ENCODE data around the gene SH3RF3. TPM values are rescaled to one million over a fixed set of nuclear protein-coding genes. Genes with fewer than 3 reads are reported as not detected.

SH3RF3 gene
- total and polyA plus RNA-seq, 9 of the 15 experiments (the other 6 are each of a cell fraction or from before 2014, with no cell fraction given) = 0.02 TPM; not detected in 8

DNA sequence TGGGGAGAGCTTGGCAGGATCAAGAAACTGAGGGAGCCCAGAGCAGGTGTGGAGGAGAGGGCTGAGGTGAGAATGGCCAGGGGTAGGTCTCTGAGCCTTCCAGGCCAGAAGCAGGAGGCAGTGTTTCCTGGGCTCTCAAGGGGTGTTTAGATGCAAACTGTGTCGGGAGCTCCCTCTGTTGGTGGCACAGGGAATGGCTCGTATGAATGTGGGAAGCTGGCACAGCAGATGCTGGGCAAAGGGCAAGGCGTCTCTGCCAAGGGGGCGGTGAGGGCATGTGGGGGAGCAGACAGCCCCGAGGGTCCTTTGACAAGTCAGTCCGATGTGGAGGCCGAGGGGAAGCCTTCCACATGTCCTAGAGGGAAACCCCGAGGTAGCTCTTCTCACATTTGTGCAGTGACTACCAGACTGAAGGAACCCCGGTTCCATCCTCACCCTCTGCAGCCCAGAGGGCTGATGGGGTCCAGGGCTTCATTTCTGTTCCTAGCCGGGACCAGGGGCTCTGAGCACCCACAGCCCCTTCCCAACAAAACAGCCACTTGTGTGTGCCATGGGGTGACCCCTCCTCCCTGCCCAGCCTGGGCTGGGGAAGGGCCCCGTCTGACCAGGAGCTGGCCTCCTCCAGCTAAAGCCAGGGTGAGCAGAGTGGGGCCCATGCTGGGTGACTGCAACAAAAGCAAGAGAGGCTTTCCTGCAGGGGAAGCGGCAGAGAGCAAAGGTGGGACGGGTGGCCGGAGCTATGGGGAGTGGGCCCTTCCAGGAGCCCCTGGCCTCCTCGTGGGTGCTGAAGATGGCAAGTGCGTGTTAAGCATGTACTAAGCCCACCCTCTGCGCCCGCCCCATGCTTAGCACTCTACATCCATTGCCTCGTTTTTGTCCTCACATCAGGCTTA, 381.4 kb downstream of the SH3RF3 start (continued):
- TF ChIP-seq MYNN (IDR thresholded peaks at IDR 0.05) (peak; percentile 31; the same call in 1 of the 2 replicates), MYNN (CRISPR knock-in tag; IDR thresholded peaks at IDR 0.05) (no peak), ZFX (CRISPR knock-in tag; IDR thresholded peaks at IDR 0.05) (no peak), SMC3 (conservative IDR thresholded peaks at IDR 0.05; ENCODE audit: insufficient read depth, low read depth, low read length) (peak; percentile 71), TOE1 (IDR thresholded peaks at IDR 0.05; ENCODE audit: borderline replicate concordance) (no peak), TOE1 (CRISPR knock-in tag; IDR thresholded peaks at IDR 0.05; ENCODE audit: borderline replicate concordance, low read depth) (no peak), RBM14 (IDR thresholded peaks at IDR 0.05; ENCODE audit: borderline replicate concordance, insufficient read depth, low read depth, low read length) (no peak), ARID2 (IDR thresholded peaks at IDR 0.05) (0 out of 2 replicates have a peak, but pooled peaks have one; percentile 23), NEUROD1 (IDR thresholded peaks at IDR 0.05; ENCODE audit: borderline replicate concordance, low read depth, low read length, partially characterized antibody) (no peak), NONO (IDR thresholded peaks at IDR 0.05; ENCODE audit: low read depth in 2 of 2, low read length in 1 of 2) (no peak)
- TF ChIP-seq, protein P1, sequence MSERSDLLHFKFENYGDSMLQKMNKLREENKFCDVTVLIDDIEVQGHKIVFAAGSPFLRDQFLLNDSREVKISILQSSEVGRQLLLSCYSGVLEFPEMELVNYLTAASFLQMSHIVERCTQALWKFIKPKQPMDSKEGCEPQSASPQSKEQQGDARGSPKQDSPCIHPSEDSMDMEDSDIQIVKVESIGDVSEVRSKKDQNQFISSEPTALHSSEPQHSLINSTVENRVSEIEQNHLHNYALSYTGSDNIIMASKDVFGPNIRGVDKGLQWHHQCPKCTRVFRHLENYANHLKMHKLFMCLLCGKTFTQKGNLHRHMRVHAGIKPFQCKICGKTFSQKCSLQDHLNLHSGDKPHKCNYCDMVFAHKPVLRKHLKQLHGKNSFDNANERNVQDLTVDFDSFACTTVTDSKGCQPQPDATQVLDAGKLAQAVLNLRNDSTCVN (CRISPR knock-in tag; IDR thresholded peaks at IDR 0.05) = no peak
